CD14-positive monocyte (primary cell): ENCODE data around the gene NTPCR. TPM values are rescaled to one million over a fixed set of nuclear protein-coding genes. Genes with fewer than 3 reads are reported as not detected.

Experiments
- DNase-seq, 3 donors: peaks; one replicate each; pipeline ENCODE4 v3.0.0-alpha.2; 2011 to 2022
- H2AFZ ChIP-seq: 2 replicates; pipeline ENCODE4 v1.6.0; 2012; ENCODE audit warnings: mild to moderate bottlenecking, low read depth, low read length, inconsistent platforms; ENCODE audit not compliant: insufficient read depth, poor library complexity, severe bottlenecking
- H3K27ac ChIP-seq, 2 donors: 1 replicate in 1 of 2; 2 replicates in 1 of 2; pipeline ENCODE4 v1.5.1; 2012 to 2013; ENCODE audit warnings: low read length in 2 of 2, control low read depth in 1 of 2, inconsistent platforms in 1 of 2, low read depth in 1 of 2, mild to moderate bottlenecking in 1 of 2
- H3K27me3 ChIP-seq, 2 donors: one replicate each; pipeline versions ENCODE4 v1.6.0 to v1.6.1; 2011 to 2013; ENCODE audit warnings: low read length in 2 of 2; ENCODE audit not compliant: control insufficient read depth in 2 of 2, insufficient read depth in 2 of 2
- H3K36me3 ChIP-seq, 2 donors: replicated peaks in 1 of 2; 1 replicate in 1 of 2; 2 replicates in 1 of 2; pipeline versions ENCODE4 v1.5.1 to v1.6.1; 2012 to 2013; ENCODE audit warnings: low read length in 2 of 2, control low read depth in 1 of 2, inconsistent platforms in 1 of 2, mild to moderate bottlenecking in 1 of 2; ENCODE audit not compliant: insufficient read depth in 2 of 2, control insufficient read depth in 1 of 2
- H3K4me1 ChIP-seq, 2 donors: 1 replicate in 1 of 2; 2 replicates in 1 of 2; pipeline versions ENCODE4 v1.5.1 to v1.6.1; 2012 to 2013; ENCODE audit warnings: low read length in 2 of 2, control low read depth in 1 of 2, inconsistent platforms in 1 of 2, mild to moderate bottlenecking in 1 of 2, moderate library complexity in 1 of 2; ENCODE audit not compliant: insufficient read depth in 2 of 2, control insufficient read depth in 1 of 2
- H3K4me2 ChIP-seq: replicated peaks from 2 replicates; pipeline ENCODE3; 2012; ENCODE audit warnings: low read length, moderate library complexity, mild to moderate bottlenecking; ENCODE audit not compliant: poor library complexity, severe bottlenecking; ENCODE audit errors: extremely low read depth
- H3K4me3 ChIP-seq, 3 experiments: fragments of 200-600 bp in 1 of 3; sonication (generic) in 1 of 3; replicated peaks in 1 of 3; 1 replicate in 2 of 3; 2 replicates in 1 of 3; pipeline ENCODE4 v1.5.1; 2011 to 2013; ENCODE audit warnings: low read length in 3 of 3, mild to moderate bottlenecking in 3 of 3, control low read depth in 2 of 3, low read depth in 2 of 3, inconsistent platforms in 1 of 3, moderate library complexity in 1 of 3
- H3K79me2 ChIP-seq: 2 replicates; pipeline ENCODE4 v1.6.0; 2012; ENCODE audit warnings: mild to moderate bottlenecking, control low read depth, inconsistent platforms, low read length, moderate library complexity; ENCODE audit not compliant: insufficient read depth
- H3K9ac ChIP-seq: 2 replicates; pipeline ENCODE4 v1.6.0; 2017; ENCODE audit warnings: low read length, mild to moderate bottlenecking; ENCODE audit not compliant: insufficient read depth, poor library complexity, severe bottlenecking
- H3K9me3 ChIP-seq, 2 donors: replicated peaks in 1 of 2; 1 replicate in 1 of 2; 2 replicates in 1 of 2; pipeline versions ENCODE4 v1.5.1 to v1.6.1; 2012 to 2013; ENCODE audit warnings: low read length in 2 of 2, control low read depth in 1 of 2; ENCODE audit not compliant: control insufficient read depth in 1 of 2, insufficient read depth in 1 of 2
- H4K20me1 ChIP-seq: 2 replicates; pipeline ENCODE4 v1.6.0; 2012; ENCODE audit warnings: mild to moderate bottlenecking, low read length, control low read depth, moderate library complexity; ENCODE audit not compliant: insufficient read depth
- H3K27ac Mint-ChIP-seq, 7 donors: one replicate each; pipeline ENCODE4 v1.8.0; 2020; ENCODE audit warnings: mild to moderate bottlenecking in 7 of 7, mixed read lengths in 7 of 7, moderate library complexity in 6 of 7, inconsistent platforms in 2 of 7
- H3K27me3 Mint-ChIP-seq, 3 donors: one replicate each; pipeline ENCODE4 v1.8.0; 2021 to 2022; ENCODE audit warnings: low read depth in 3 of 3, mild to moderate bottlenecking in 3 of 3, mixed read lengths in 3 of 3, moderate library complexity in 3 of 3, inconsistent platforms in 1 of 3
- H3K36me3 Mint-ChIP-seq, 2 donors: one replicate each; pipeline ENCODE4 v1.8.0; 2020; ENCODE audit warnings: mixed read lengths in 2 of 2, inconsistent platforms in 1 of 2, mild to moderate bottlenecking in 1 of 2
- H3K4me1 Mint-ChIP-seq: one replicate; pipeline ENCODE4 v1.8.0; 2020; ENCODE audit warnings: mild to moderate bottlenecking, mixed read lengths
- H3K4me3 Mint-ChIP-seq, 2 donors: one replicate each; pipeline ENCODE4 v1.8.0; 2020; ENCODE audit warnings: mild to moderate bottlenecking in 2 of 2, mixed read lengths in 2 of 2, moderate library complexity in 1 of 2
- H3K9me3 Mint-ChIP-seq, 7 donors: one replicate each; pipeline ENCODE4 v1.8.0; 2020 to 2022; ENCODE audit warnings: mixed read lengths in 7 of 7, mild to moderate bottlenecking in 6 of 7, moderate library complexity in 6 of 7, inconsistent platforms in 2 of 7
- WGBS: methylation state at CpG from one replicate; pipeline ENCODE4 v1.1.5; 2013; ENCODE audit warnings: missing lambda C conversion rate; ENCODE audit not compliant: insufficient coverage; 5-methylcytosine and 5-hydroxymethylcytosine counted together
- intact Hi-C, 2 donors: fragments of 100-400 bp; cut with micrococcal nuclease; formaldehyde crosslinking; loops; one replicate each; pipeline versions ENCODE4 v1.15.0 to v1.15.1; 2023
- polyA plus RNA-seq, 3 donors: library from polyadenylated mRNA; depleted of rRNA in 1 of 3; unstranded in 2 of 3; stranded (reverse) in 1 of 3; fragments of 300-500 nt in 2 of 3; fragments of >200 nt in 1 of 3; fragmentation: Illumina TruSeq in 2 of 3; gene quantifications; 1 replicate in 2 of 3; 2 replicates in 1 of 3; pipeline ENCODE4 v1.2.3, GENCODE V29; 2012 to 2021
- TF ChIP-seq, protein P1 (sequence below): fragments of 200-600 bp; IDR thresholded peaks from one replicate; pipeline ENCODE4 v1.8.0; 2022; ENCODE audit warnings: antibody characterized with exemption, mild to moderate bottlenecking

The NTPCR gene
- polyA plus RNA-seq, 3 donors, result 8.6 to 42.0 (median 31.7) TPM

DNA sequence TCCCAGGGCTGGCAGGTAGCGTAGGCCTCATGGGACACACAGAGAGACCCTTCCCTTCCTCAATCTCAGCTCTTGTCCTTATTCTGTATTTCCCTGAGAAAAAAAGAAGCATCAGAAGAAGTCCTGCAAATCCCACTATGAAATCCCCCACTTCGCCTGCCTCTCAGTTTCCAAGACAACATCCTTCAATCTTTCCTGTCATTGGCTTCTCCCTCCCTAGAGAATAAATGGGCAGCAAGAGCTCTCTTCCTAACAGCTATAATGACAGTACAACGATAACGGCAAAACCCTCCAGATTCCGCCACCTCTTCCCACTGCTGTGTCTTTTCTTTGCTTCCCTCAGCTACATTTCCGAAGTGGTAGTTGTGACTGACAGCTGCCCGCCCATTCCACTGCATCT, 41.6 kb upstream of the NTPCR start:
- no peaks in the 10 kb centered on the region for H3K36me3 ChIP-seq
- intact Hi-C loops, result no loop called here
- no peak overlapping the region for H3K4me2 ChIP-seq
- Mint-ChIP-seq H3K36me3 (no peaks in the 10 kb centered on the region), H3K27ac (no peak overlapping the region), H3K27me3 (peaks cover 0 to 2% (median 1%) of the 10 kb centered on the region in 3 donors), H3K4me1 (peaks cover 18% of the 10 kb centered on the region), H3K9me3 (no peaks in the 10 kb centered on the region), H3K4me3 (no peak overlapping the region)
- H3K4me1 ChIP-seq, result peaks cover 0 to 5% of the 10 kb centered on the region in 2 donors
- no peaks in the 10 kb centered on the region for H4K20me1 ChIP-seq
- H3K4me3 ChIP-seq, result no peak overlapping the region
- H3K9ac ChIP-seq, result no peak overlapping the region
- no peak overlapping the region for H3K27ac ChIP-seq
- 97% methylated on average over 7 of the region's 7 CpGs for WGBS
- no peak overlapping the region for H2AFZ ChIP-seq
- TF ChIP-seq, protein P1, sequence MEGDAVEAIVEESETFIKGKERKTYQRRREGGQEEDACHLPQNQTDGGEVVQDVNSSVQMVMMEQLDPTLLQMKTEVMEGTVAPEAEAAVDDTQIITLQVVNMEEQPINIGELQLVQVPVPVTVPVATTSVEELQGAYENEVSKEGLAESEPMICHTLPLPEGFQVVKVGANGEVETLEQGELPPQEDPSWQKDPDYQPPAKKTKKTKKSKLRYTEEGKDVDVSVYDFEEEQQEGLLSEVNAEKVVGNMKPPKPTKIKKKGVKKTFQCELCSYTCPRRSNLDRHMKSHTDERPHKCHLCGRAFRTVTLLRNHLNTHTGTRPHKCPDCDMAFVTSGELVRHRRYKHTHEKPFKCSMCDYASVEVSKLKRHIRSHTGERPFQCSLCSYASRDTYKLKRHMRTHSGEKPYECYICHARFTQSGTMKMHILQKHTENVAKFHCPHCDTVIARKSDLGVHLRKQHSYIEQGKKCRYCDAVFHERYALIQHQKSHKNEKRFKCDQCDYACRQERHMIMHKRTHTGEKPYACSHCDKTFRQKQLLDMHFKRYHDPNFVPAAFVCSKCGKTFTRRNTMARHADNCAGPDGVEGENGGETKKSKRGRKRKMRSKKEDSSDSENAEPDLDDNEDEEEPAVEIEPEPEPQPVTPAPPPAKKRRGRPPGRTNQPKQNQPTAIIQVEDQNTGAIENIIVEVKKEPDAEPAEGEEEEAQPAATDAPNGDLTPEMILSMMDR, result no peak
- no peaks in the 10 kb centered on the region for H3K9me3 ChIP-seq
- DNase-seq, result no peak
- no peaks in the 10 kb centered on the region for H3K79me2 ChIP-seq
- no peaks in the 10 kb centered on the region for H3K27me3 ChIP-seq

DNA sequence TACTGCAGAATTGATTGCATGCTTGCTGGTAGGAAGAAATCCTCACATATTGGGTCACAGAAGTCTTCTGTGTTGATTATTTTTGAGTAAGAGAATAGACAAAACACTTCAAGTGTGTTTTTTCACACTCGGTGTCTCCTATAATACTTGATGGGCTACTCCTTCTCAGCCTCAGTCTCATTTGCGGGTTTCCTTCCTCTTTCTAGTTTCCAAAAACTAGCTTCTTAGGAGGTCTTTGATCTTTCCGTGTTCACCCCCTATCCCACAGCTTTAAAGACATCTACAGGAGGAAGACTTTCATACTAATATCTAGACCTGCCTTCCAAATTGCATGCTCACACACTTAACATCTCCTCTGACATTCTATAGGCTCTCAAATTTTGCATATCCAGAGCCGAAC, 40.7 kb upstream of the NTPCR start:
- peak overlapping the region in 1 of 7 donors; percentile 30 for H3K27ac Mint-ChIP-seq

More for the DNA sequence above, 40.7 kb upstream of the NTPCR start:
- Mint-ChIP-seq H3K4me1 (peaks cover 15% of the 10 kb centered on the region), H3K4me3 (no peak overlapping the region), H3K27me3 (peaks cover 0 to 2% (median 1%) of the 10 kb centered on the region in 3 donors), H3K9me3 (no peaks in the 10 kb centered on the region), H3K36me3 (no peaks in the 10 kb centered on the region)
- H3K9me3 ChIP-seq, result no peaks in the 10 kb centered on the region
- H3K27me3 ChIP-seq, result no peaks in the 10 kb centered on the region
- no peak overlapping the region for H3K9ac ChIP-seq
- no peak overlapping the region for H3K4me3 ChIP-seq
- H3K36me3 ChIP-seq, result no peaks in the 10 kb centered on the region
- intact Hi-C loops, result no loop called here
- H2AFZ ChIP-seq, result no peak overlapping the region
- no peak for DNase-seq
- WGBS, result 100% methylated on average over 1 of the region's 4 CpGs
- no peaks in the 10 kb centered on the region for H4K20me1 ChIP-seq
- TF ChIP-seq, protein P1, result no peak
- peaks cover 0 to 5% of the 10 kb centered on the region in 2 donors for H3K4me1 ChIP-seq
- no peak overlapping the region for H3K27ac ChIP-seq
- no peaks in the 10 kb centered on the region for H3K79me2 ChIP-seq
- no peak overlapping the region for H3K4me2 ChIP-seq
